Activated CD4-positive, alpha-beta T cell treated with anti-CD3 and anti-CD28 coated beads, Interleukin-10, Interleukin-2, amounts not matched to agents 100 ng/mL and 50 ng/mL, durations not matched to agents 16 hours and 8 hours (primary cell): Measurements from ENCODE around the gene PDE4D.

Source experiments
- DNase-seq: peaks from one replicate; pipeline ENCODE4 v3.0.0-alpha.2; 2020

The PDE4D gene

GRCh38 chr5:59838067-59838466, 55.5 kb downstream of the PDE4D start:
- DNase-seq: no peak

DNA sequence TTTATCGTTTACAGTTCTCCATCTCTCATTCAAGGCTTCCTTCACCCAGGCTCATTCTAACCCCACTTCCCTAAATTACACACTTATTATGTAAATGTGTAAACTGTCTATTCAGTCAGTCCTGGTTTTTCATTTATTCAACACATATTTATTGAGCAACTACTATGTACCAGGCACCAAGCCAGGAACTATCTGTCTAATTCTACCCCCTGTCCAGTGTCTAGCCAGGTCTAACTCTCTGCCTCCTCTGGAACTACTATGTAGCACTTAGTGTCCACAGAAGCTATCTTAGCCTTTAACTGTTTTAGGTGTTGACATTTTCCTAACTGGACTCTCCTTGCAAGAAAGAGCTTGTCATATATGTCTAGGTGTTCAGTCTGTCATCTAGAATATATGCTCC, 56.5 kb downstream of the PDE4D start:
- no peak for DNase-seq

GRCh38 chr5:59835800-59836199, 57.7 kb downstream of the PDE4D start:
- DNase-seq: no peak

- no peak for DNase-seq
Observed at GRCh38 chr5:59833448-59833847, 60.1 kb downstream of the PDE4D start.

- DNase-seq: no peak
Observed at GRCh38 chr5:59832577-59833301, 60.8 kb downstream of the PDE4D start.

GRCh38 chr5:59831326-59832010, 62.1 kb downstream of the PDE4D start:
- DNase-seq: no peak

GRCh38 chr5:59830536-59831200, 62.9 kb downstream of the PDE4D start:
- DNase-seq: no peak

DNA sequence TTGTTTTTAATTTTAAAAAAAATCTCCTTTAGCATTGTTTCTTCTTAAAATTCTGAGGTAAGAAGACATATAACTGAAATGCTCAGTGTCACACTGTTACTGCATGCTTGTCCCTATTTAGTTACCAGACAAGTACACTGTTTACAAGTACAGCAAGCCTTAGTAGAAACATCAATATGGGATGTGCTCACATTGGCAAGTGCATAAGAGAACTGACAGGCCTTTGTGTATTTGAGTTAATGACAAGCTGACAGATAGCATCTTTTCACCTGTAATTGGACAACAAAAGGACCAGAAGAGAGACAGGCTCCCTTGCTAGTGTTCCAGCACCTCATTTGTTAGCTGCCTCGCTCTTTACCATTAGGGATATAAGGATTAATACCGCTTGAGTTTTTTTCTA, 63.6 kb downstream of the PDE4D start:
- DNase-seq: no peak

DNA sequence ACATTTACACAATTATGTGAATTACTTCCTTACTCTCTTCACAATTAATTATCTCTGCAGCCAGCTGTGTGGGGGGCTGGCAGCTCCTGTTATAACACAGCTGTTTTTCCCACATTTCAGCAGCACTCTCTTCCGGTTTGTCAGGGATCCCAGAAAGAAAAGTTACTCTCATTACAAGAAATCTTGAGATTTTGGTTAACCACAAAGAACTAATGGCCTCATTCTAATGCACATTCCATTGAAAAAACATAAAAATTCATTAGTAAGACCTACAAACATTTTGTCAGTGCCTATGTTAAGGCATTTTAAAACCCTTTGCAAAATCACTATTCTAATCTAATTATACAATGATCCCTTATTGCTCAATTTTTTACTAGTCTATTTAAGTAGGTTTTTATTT, 64.1 kb downstream of the PDE4D start:
- no peak for DNase-seq

DNA sequence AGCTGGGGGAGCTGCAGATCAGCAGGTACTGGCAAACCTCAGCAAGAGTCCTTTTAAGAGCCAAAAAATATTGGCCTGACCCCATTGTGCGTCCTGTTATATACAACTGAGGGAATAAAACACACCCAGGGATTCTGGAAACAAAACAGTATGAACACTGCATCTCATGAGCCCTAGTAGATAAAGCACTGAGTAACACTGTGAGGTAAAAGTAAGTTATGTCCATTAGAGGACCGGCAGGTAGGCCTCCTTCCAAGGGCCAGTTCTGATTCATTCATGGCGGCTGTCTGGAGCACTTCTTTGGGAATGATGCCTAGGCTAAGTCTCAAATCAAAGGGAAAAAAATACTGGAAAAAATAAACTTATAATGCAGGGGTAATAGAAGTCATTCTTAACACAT, 64.9 kb downstream of the PDE4D start:
- DNase-seq: no peak

DNA sequence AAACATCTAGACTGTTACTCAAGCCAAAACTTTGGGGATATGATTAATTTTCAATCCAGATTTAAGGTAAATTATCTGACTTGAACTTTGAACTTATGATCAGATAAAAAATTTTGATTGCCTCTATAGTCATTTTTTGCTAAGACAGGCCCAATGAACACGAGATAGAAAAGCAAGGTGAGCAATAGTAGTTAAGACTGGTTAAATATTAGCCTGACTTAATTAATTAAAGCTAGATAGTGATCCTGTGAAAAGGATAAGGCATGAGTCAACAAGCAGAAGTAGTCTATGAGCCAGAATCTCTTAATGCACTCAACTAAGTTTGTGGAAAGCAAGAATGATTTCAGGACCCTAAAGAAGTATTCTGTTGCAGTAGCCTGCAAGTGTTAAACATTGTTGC, 66.5 kb downstream of the PDE4D start:
- DNase-seq: no peak

DNA sequence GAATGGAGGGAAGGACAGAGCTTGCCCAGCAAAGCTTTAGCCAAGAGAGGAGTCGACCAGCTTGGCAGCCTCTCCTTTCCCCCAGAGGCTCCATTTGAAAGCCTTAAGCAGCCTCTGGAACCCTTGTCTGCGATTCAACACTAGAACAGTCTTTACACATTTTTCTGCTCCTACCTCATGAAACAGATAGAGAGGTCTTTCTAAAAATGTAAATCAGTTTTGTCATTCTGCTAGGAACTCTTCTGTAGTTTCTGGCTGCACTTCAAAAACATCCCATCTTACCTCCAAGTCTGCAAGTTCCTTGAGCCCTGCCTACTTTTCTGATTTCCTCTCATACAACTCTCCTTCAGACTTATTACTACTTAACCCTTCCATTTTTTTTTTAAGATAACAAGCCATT, 70.1 kb downstream of the PDE4D start:
- DNase-seq: no peak

DNA sequence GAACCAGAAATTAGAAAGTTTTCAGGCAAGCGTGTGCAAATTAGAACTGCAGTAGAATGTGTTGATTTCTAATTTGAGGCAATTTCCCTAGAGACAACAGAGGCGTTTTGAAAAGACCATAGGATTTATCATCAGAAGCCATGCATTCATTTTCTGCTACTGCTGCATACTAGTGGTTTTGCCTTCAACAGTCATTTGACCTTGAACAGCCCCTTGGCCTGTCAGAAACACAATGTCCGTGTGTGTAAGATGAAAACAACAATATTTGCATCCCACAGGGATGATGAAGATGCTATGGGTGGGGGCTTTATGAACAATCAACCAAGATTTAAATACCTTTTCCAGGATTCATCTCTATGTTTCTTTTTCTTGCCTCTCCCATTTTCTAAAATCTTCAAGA, 73.7 kb downstream of the PDE4D start:
- DNase-seq: no peak

GRCh38 chr5:59817536-59817935, 76.0 kb downstream of the PDE4D start:
- no peak for DNase-seq

DNA sequence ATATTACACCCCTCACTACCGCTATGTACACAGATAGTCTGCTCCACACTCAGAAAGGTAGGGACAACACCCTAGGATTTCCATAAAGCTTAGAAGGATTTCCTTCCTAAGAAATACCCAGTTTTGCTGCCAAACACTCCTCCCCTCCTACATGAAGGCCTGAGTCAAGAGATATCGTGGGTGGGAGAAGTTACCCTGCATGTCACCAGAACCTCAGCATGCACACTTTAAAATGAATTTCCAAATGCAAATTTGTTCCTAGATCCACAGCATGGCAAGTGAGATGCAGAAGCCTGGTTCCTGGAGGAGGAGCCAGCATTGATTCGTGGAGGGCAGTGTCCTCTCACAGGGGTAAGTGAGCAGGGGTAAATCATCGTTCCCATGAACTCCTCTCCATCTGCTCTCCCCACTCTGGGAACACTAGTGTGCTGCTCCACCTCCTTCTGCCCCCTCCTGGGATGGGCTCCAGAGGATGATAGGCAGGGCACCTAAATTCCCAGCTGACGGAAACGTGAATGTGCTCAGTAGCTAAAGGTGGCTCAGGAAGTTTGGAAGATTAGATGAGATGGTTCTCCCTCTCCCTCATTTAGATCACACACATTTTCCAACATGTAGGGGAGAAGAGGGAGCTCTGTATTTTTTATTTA, 76.7 kb downstream of the PDE4D start:
- no peak for DNase-seq

DNA sequence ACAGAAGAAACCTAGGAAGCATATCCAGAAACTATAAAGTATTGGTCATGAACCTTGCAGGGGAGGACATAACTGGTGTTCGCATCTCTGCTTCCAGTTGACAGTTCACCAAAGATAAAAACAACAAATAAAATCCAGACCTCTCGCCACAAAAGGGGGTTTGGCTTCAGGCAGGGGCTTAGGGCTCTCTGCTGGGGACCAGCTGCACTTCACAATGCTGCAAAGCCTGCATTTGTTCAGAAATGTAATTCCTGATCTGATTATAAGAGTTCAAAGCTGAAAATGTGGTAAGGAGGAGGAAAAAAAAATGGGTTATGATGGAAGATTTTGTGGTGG, 79.0 kb downstream of the PDE4D start:
- no peak for DNase-seq

DNA sequence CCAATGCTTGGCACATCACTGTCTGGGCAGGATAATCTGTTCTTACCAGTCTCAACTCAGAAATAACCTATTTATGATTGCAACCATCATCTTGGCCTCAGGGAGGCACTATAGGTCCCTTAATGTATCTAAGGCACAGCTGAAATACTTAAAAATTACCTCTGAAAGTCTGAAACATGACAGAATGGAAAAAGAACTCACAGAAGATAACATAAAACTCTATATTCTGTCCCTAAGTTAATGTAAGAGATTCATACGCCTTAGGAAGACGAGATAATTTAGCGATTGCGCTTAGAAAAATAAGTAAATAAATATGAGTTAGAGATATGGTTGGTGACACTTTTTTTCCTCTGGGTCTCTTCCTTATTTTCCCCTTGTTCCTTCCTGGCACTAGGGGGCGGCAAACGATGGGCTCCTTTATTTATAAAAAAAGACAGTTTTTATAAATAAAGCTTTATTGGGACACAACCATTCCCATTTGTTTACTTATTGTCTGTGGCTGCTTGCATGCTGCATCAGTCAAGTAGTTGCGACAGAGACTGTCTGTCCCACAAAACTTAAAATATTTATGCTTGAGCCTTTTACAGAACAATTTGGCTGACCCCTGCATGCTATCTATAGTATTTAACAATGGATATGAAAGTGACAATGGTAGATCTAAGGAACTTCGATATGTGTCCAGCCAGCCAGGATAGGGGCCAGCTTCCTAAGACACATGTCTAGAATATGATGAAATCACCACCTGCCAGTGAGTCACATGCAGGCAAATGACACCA, 79.6 kb downstream of the PDE4D start:
- DNase-seq: peak; percentile 50

GRCh38 chr5:59810041-59810440, 83.5 kb downstream of the PDE4D start:
- DNase-seq: peak; percentile 56

DNA sequence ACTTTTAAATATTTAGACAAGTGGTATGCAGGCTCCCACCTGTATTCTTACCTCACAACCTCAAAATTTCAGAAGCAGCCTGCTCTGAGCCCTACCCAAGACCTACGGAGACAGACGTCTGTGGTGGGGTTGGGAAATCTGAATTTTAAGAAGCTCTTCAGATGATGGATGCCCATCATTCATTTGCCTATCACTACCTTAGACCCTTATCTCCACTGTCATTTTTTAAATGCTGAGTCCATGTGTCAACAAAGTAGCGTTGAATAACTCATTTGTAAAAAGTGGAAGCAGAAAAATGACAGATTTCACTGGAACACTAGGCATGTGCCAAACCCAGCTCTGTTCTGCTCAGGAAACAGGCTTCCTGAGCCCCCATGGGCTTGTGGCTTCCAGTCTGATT, 85.7 kb downstream of the PDE4D start:
- no peak for DNase-seq

DNA sequence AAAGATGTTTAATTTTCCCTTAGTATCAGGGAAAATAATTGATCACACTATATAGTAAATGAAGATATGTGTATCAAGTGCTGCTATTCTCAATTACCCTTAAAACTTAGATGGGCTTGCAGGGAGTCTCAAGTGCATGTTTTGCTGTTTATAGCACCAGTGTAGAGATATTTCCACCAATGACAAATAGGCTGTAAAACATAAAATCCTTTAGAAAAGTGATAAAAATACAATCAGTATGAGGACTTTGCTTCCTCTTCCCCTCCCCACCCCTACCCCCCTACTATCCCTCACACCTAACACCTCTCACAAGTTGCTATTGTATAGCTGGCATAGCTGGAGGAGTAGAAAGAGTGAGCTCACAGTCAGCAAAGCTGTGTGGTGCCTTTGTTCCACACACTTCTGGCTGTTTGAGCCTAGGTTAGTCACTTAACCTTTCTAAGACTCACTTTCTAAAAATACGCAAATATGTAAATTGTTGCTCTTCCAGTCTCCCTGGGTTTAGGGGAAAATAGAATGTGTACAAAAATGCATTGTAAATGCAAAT, 93.1 kb downstream of the PDE4D start:
- DNase-seq: no peak

- DNase-seq: peak; percentile 64
Observed at GRCh38 chr5:59799668-59800346, 93.7 kb downstream of the PDE4D start.
